H1 (cell line): ENCODE data around the gene UBR7. TPM values are rescaled to one million over a fixed set of nuclear protein-coding genes. Genes with fewer than 3 reads are reported as not detected.

Experiments
- CTCF ChIA-PET: fragments of 300-600 bp; sonication (Branson Sonifier 250); formaldehyde crosslinking; loops from one replicate; lab custom pipeline; 2021; ENCODE audit not compliant: partially characterized antibody; lab: Charles Lee
- POLR2A ChIA-PET: fragments of 300-600 bp; sonication (Branson Sonifier 250); formaldehyde crosslinking; loops from one replicate; lab custom pipeline; 2021; ENCODE audit warnings: inconsistent platforms; ENCODE audit not compliant: partially characterized antibody; lab: Charles Lee
- DNase-seq, 2 experiments: peaks; one replicate each; pipeline versions ENCODE4 v3.0.0 to v3.0.0-alpha.2; 2010 to 2022; ENCODE audit warnings: low spot score in 2 of 2, low read depth in 1 of 2, mixed read lengths in 1 of 2
- FAIRE-seq: peaks from 2 replicates; lab custom pipeline; 2011; peaks lifted over from hg19 to GRCh38; lab: Jason Lieb, UNC
- H2AFZ ChIP-seq: 2 replicates; pipeline ENCODE4 v1.8.1; 2012; ENCODE audit warnings: low read length, inconsistent platforms
- H2AK5ac ChIP-seq: 2 replicates; pipeline ENCODE4 v1.6.1; 2013; ENCODE audit warnings: low read depth, low read length
- H2BK120ac ChIP-seq: replicated peaks from 2 replicates; pipeline ENCODE3; 2013; ENCODE audit warnings: low read depth, low read length, inconsistent platforms
- H2BK12ac ChIP-seq: 2 replicates; pipeline ENCODE4 v1.6.1; 2013; ENCODE audit warnings: low read depth, low read length
- H2BK15ac ChIP-seq: 2 replicates; pipeline ENCODE4 v1.6.1; 2013; ENCODE audit warnings: low read length
- H2BK20ac ChIP-seq: 2 replicates; pipeline ENCODE4 v1.6.1; 2013; ENCODE audit warnings: low read length
- H2BK5ac ChIP-seq: 2 replicates; pipeline ENCODE4 v1.6.1; 2013; ENCODE audit warnings: low read depth, low read length
- H3K14ac ChIP-seq: 2 replicates; pipeline ENCODE4 v1.6.1; 2013; ENCODE audit warnings: inconsistent platforms; ENCODE audit not compliant: insufficient read length
- H3K18ac ChIP-seq: 2 replicates; pipeline ENCODE4 v1.6.1; 2013; ENCODE audit warnings: low read length; ENCODE audit errors: extremely low read depth
- H3K23ac ChIP-seq: 2 replicates; pipeline ENCODE4 v1.6.1; 2013; ENCODE audit warnings: inconsistent platforms; ENCODE audit not compliant: insufficient read length
- H3K23me2 ChIP-seq: 2 replicates; pipeline ENCODE4 v1.6.1; 2013; ENCODE audit warnings: low read depth, low read length
- H3K27ac ChIP-seq: 2 replicates; pipeline ENCODE4 v1.6.1; 2011; ENCODE audit warnings: low read depth, low read length, inconsistent platforms
- H3K27me3 ChIP-seq, 4 experiments: replicated peaks in 1 of 4; 1 replicate in 1 of 4; 2 replicates in 3 of 4; pipeline versions ENCODE4 v1.6.1 to v1.8.1; 2011 to 2013; ENCODE audit warnings: low read length in 3 of 4, mild to moderate bottlenecking in 3 of 4, inconsistent platforms in 2 of 4, mixed read lengths in 2 of 4, moderate library complexity in 1 of 4; ENCODE audit not compliant: control insufficient read depth in 3 of 4, insufficient read depth in 3 of 4; ENCODE audit errors: extremely low read depth in 1 of 4
- H3K36me3 ChIP-seq, 4 experiments: 2 replicates each; pipeline versions ENCODE4 v1.6.1 to v1.8.1; 2011 to 2013; ENCODE audit warnings: mild to moderate bottlenecking in 4 of 4, low read length in 3 of 4, moderate library complexity in 2 of 4, control low read depth in 1 of 4, inconsistent platforms in 1 of 4; ENCODE audit not compliant: insufficient read depth in 4 of 4, control insufficient read depth in 2 of 4
- H3K4ac ChIP-seq: replicated peaks from 2 replicates; pipeline ENCODE3; 2013; ENCODE audit warnings: low read length, low read depth, mixed read lengths, inconsistent platforms; ENCODE audit not compliant: insufficient read length
- H3K4me1 ChIP-seq, 4 experiments: replicated peaks in 1 of 4; 1 replicate in 1 of 4; 2 replicates in 3 of 4; pipeline versions ENCODE4 v1.6.1 to v1.8.1; 2011 to 2013; ENCODE audit warnings: low read length in 3 of 4, inconsistent platforms in 2 of 4, mixed read lengths in 1 of 4; ENCODE audit not compliant: insufficient read depth in 4 of 4, control insufficient read depth in 3 of 4
- H3K4me2 ChIP-seq, 2 experiments: 2 replicates each; pipeline versions ENCODE4 v1.6.1 to v1.8.1; 2011 to 2013; ENCODE audit warnings: low read depth in 2 of 2, low read length in 2 of 2, control low read depth in 1 of 2, inconsistent platforms in 1 of 2, mild to moderate bottlenecking in 1 of 2; ENCODE audit not compliant: insufficient read depth in 1 of 2
- H3K4me3 ChIP-seq, 4 experiments: fragments of 200-600, 300-600 bp in 1 of 4; sonication (generic), shearing (Covaris generic), sonication (Bioruptor Twin) in 1 of 4; 2 replicates each; pipeline versions ENCODE4 v1.5.1 to v1.8.1; 2011 to 2016; ENCODE audit warnings: low read length in 4 of 4, low read depth in 3 of 4, control low read depth in 2 of 4, inconsistent platforms in 2 of 4, mild to moderate bottlenecking in 2 of 4, mixed read lengths in 1 of 4, moderate library complexity in 1 of 4; ENCODE audit not compliant: insufficient read depth in 2 of 4; ENCODE audit errors: extremely low read depth in 1 of 4
- H3K56ac ChIP-seq: replicated peaks from 2 replicates; pipeline ENCODE3; 2013; ENCODE audit warnings: low read depth, mild to moderate bottlenecking, mixed read lengths, low read length, inconsistent platforms; ENCODE audit not compliant: insufficient read length
- H3K79me1 ChIP-seq: 2 replicates; pipeline ENCODE4 v1.6.1; 2013; ENCODE audit warnings: low read depth, low read length, control low read depth
- H3K79me2 ChIP-seq, 2 experiments: 2 replicates each; pipeline versions ENCODE4 v1.6.1 to v1.8.1; 2012 to 2013; ENCODE audit warnings: low read length in 2 of 2, mild to moderate bottlenecking in 2 of 2, inconsistent platforms in 1 of 2; ENCODE audit not compliant: insufficient read depth in 2 of 2, control insufficient read depth in 1 of 2
- H3K9ac ChIP-seq, 4 experiments: replicated peaks in 1 of 4; 1 replicate in 1 of 4; 2 replicates in 3 of 4; pipeline versions ENCODE4 v1.6.1 to v1.8.1; 2011 to 2013; ENCODE audit warnings: low read depth in 3 of 4, low read length in 3 of 4, control low read depth in 2 of 4, mild to moderate bottlenecking in 2 of 4, moderate library complexity in 2 of 4, inconsistent platforms in 1 of 4; ENCODE audit errors: extremely low read depth in 1 of 4
- H3K9me3 ChIP-seq, 2 experiments: 2 replicates each; pipeline versions ENCODE4 v1.6.1 to v1.8.1; 2012 to 2013; ENCODE audit warnings: mild to moderate bottlenecking in 2 of 2, moderate library complexity in 2 of 2, control low read depth in 1 of 2, inconsistent platforms in 1 of 2, low read depth in 1 of 2, low read length in 1 of 2, mixed read lengths in 1 of 2; ENCODE audit not compliant: insufficient read depth in 2 of 2
- H4K20me1 ChIP-seq, 2 experiments: replicated peaks in 1 of 2; 2 replicates each; pipeline versions ENCODE3 to v1.8.1; 2011 to 2013; ENCODE audit warnings: inconsistent platforms in 2 of 2, low read length in 2 of 2, mild to moderate bottlenecking in 1 of 2; ENCODE audit not compliant: insufficient read depth in 2 of 2, control insufficient read depth in 1 of 2
- H4K5ac ChIP-seq: 2 replicates; pipeline ENCODE4 v1.6.1; 2013; ENCODE audit warnings: low read length, low read depth, mixed read lengths, inconsistent platforms; ENCODE audit not compliant: insufficient read length
- H4K8ac ChIP-seq: 2 replicates; pipeline ENCODE4 v1.8.0; 2013; ENCODE audit warnings: mild to moderate bottlenecking, moderate library complexity, low read length, inconsistent platforms; ENCODE audit not compliant: insufficient read depth; ENCODE audit errors: extremely low read depth
- H4K91ac ChIP-seq: replicated peaks from 2 replicates; pipeline ENCODE3; 2013; ENCODE audit warnings: low read length, mixed read lengths, inconsistent platforms; ENCODE audit not compliant: insufficient read length
- ASH2L ChIP-seq: fragments of 200-600, 300-600 bp; sonication (generic); IDR thresholded peaks from one replicate; pipeline ENCODE4 v1.7.1; 2017; ENCODE audit warnings: low read length
- HDAC2 ChIP-seq, 2 experiments: fragments of 300-600 bp in 1 of 2; sonication (generic) in 1 of 2; IDR thresholded peaks; 2 replicates each; pipeline ENCODE4 v1.6.1; 2011 to 2012; ENCODE audit warnings: low read depth in 2 of 2, low read length in 2 of 2, mild to moderate bottlenecking in 2 of 2, moderate library complexity in 2 of 2, borderline replicate concordance in 1 of 2, inconsistent platforms in 1 of 2
- HDAC6 ChIP-seq: IDR thresholded peaks from one replicate; pipeline ENCODE4 v1.7.1; 2012; ENCODE audit warnings: low read depth, mild to moderate bottlenecking, inconsistent platforms, low read length, moderate library complexity
- JUND ChIP-seq: IDR thresholded peaks from 2 replicates; pipeline ENCODE4 v1.6.1; 2011; ENCODE audit warnings: mild to moderate bottlenecking, improper control_type of control experiment, low read length
- KDM1A ChIP-seq: fragments of 200-600, 300-600 bp; sonication (generic); IDR thresholded peaks from 2 replicates; pipeline ENCODE4 v1.7.1; 2016; ENCODE audit warnings: mild to moderate bottlenecking, low read length, borderline replicate concordance
- PHF8 ChIP-seq: fragments of 200-600 bp; sonication (generic); conservative IDR thresholded peaks from 2 replicates; pipeline ENCODE4 v1.7.1; 2012; ENCODE audit warnings: low read depth, mild to moderate bottlenecking, inconsistent platforms, low read length, moderate library complexity
- SAP30 ChIP-seq: fragments of 300-600 bp; sonication (generic); IDR thresholded peaks from 2 replicates; pipeline ENCODE4 v1.7.1; 2012; ENCODE audit warnings: low read length, moderate library complexity, mild to moderate bottlenecking, inconsistent platforms; ENCODE audit not compliant: insufficient read depth, insufficient replicate concordance
- SIN3A ChIP-seq, 2 experiments: IDR thresholded peaks in 1 of 2; conservative IDR thresholded peaks in 1 of 2; 2 replicates each; pipeline ENCODE4 v1.6.1; 2011 to 2012; ENCODE audit warnings: low read length in 2 of 2, improper control_type of control experiment in 1 of 2, low read depth in 1 of 2, mild to moderate bottlenecking in 1 of 2
- SP2 ChIP-seq: IDR thresholded peaks from 2 replicates; pipeline ENCODE4 v1.6.1; 2012; ENCODE audit warnings: mild to moderate bottlenecking, low read length, inconsistent platforms
- SP4 ChIP-seq: IDR thresholded peaks from 2 replicates; pipeline ENCODE4 v1.6.1; 2012; ENCODE audit warnings: low read length, inconsistent platforms
- TBP ChIP-seq: IDR thresholded peaks from 2 replicates; pipeline ENCODE4 v1.6.1; 2011; ENCODE audit warnings: low read depth, low read length, improper control_type of control experiment
- USF2 ChIP-seq: IDR thresholded peaks from 2 replicates; pipeline ENCODE4 v1.6.1; 2011; ENCODE audit warnings: low read length, improper control_type of control experiment
- WGBS, 2 experiments: shearing (Covaris generic) in 1 of 2; methylation state at CpG; one replicate each; pipeline versions ENCODE4 v1.1.6 to v1.1.7; 2013 to 2015; ENCODE audit warnings: low lambda C conversion rate in 2 of 2, mixed read lengths in 2 of 2, inconsistent platforms in 1 of 2, low coverage in 1 of 2, missing lambda C conversion rate in 1 of 2; ENCODE audit not compliant: insufficient replicate concordance in 2 of 2, insufficient coverage in 1 of 2, insufficient read length in 1 of 2; ENCODE audit errors: extremely low coverage in 1 of 2, missing lambda C conversion rate in 1 of 2; 5-methylcytosine and 5-hydroxymethylcytosine counted together
- polyA plus RNA-seq, 7 experiments: library from polyadenylated mRNA; depleted of rRNA in 3 of 7; stranded (reverse) in 5 of 7; unstranded in 2 of 7; fragments of >200 nt in 5 of 7; fragments of 200-250 nt in 2 of 7; gene quantifications; 1 replicate in 5 of 7; 2 replicates in 1 of 7; 4 replicates in 1 of 7; pipeline versions ENCODE4 v1.2.1 to v1.2.3, GENCODE V29; 2011 to 2013; ENCODE audit warnings: missing spikeins in 2 of 7, mixed read lengths in 2 of 7
- total RNA-seq: library from RNA; stranded (reverse); fragmentation: NEBNext Ultra II Directional; extraction: Animal tissue kit (Norgen Biotek cat#: 25700); gene quantifications from 2 replicates; pipeline ENCODE4 v1.2.1, GENCODE V29; 2021

Gene UBR7
- total and polyA plus RNA-seq, 2 of the 8 experiments (the other 6 are each of a cell fraction or from before 2014, with no cell fraction given) = 20.1 to 28.4 TPM

GRCh38 chr14:93201155-93201704, 5.8 kb upstream of the UBR7 start:
- Histone ChIP-seq H4K8ac (no peak overlapping the region), H4K20me1 (no peaks in the 10 kb centered on the region), H2AK5ac (no peak overlapping the region), H3K36me3 (no peaks in the 10 kb centered on the region), H2BK120ac (no peak overlapping the region), H3K14ac (no peak overlapping the region), H3K23ac (no peak overlapping the region), H3K9me3 (no peaks in the 10 kb centered on the region), H4K91ac (no peak overlapping the region), H3K4ac (no peak overlapping the region), H3K27me3 (no peaks in the 10 kb centered on the region), H3K4me3 (no peak overlapping the region), H3K79me2 (peaks cover 0 to 5% of the 10 kb centered on the region in 2 experiments; a peak in 3 of 4 replicates), H2BK12ac (no peak overlapping the region), H3K79me1 (no peaks in the 10 kb centered on the region; the same call in 1 of the 2 replicates), H2BK5ac (no peak overlapping the region), H2BK20ac (no peak overlapping the region), H4K5ac (no peak overlapping the region), H3K4me1 (0 out of 7 replicates have a peak, but pooled peaks cover 0 to 2% (median 0%) of the 10 kb centered on the region in 4 experiments), H3K56ac (no peak overlapping the region), H3K4me2 (no peak overlapping the region), H3K27ac (no peak overlapping the region), H3K18ac (no peak overlapping the region), H3K23me2 (no peaks in the 10 kb centered on the region), H2AFZ (no peak overlapping the region), H2BK15ac (no peak overlapping the region), H3K9ac (no peak overlapping the region)
- FAIRE-seq (no peak), DNase-seq (no peak)
- ChIA-PET POLR2A (interaction anchor here (1.1 kb wide), 1 partner anchor 63 kb away, joined by 4 read pairs; no protein-coding TSS in a partner anchor), CTCF (interaction anchor here (1.4 kb wide), 1 partner anchor 88 kb away, joined by 4 read pairs; no protein-coding TSS in a partner anchor)
- WGBS, 2 experiments = 96% methylated on average over 7 of the region's 7 CpGs; no CpG with 5 or more reads in 1 of the 2 experiments
- no peak for TF ChIP-seq ASH2L
- TF ChIP-seq HDAC2 (IDR thresholded peaks at IDR 0.05; ENCODE audit: borderline replicate concordance in 1 of 2, low read depth in 2 of 2, low read length in 2 of 2) = no peak
- TF ChIP-seq USF2 = no peak
- no peak for TF ChIP-seq JUND
- no peak for TF ChIP-seq SIN3A (conservative IDR thresholded peaks at IDR 0.05 in 1 of 2, IDR thresholded peaks at IDR 0.05 in 1 of 2; ENCODE audit: low read depth in 1 of 2, low read length in 2 of 2)
- no peak for TF ChIP-seq PHF8
- TF ChIP-seq HDAC6 = no peak
- no peak for TF ChIP-seq SAP30
- TF ChIP-seq SP2 = no peak
- no peak for TF ChIP-seq TBP
- TF ChIP-seq KDM1A = no peak
- TF ChIP-seq SP4 = no peak
